HL-60 (cell line): Measurements from ENCODE around the gene TCP1.

Experiments used
- DNase-seq, 2 experiments: peaks; one replicate each; pipeline ENCODE4 v3.0.0-alpha.2; 2010 to 2020; ENCODE audit warnings: low read depth in 1 of 2, low spot score in 1 of 2
- H3K27ac ChIP-seq: fragments of 250-450 bp; sonication (Bioruptor Pico); replicated peaks from 2 replicates; pipeline ENCODE4 v1.5.1; 2020; ENCODE audit warnings: mild to moderate bottlenecking, moderate library complexity
- H3K27me3 ChIP-seq: fragments of 250-450 bp; sonication (Bioruptor Pico); 2 replicates; pipeline ENCODE4 v1.5.1; 2021; ENCODE audit warnings: mild to moderate bottlenecking, moderate library complexity; ENCODE audit not compliant: insufficient read depth, poor library complexity, severe bottlenecking
- H3K4me3 ChIP-seq: replicated peaks from 2 replicates; pipeline ENCODE4 v1.5.1; 2011; ENCODE audit warnings: mild to moderate bottlenecking, control low read depth, low read length; ENCODE audit not compliant: insufficient read depth
- GABPA ChIP-seq: IDR thresholded peaks from 2 replicates; pipeline ENCODE4 v1.6.1; 2012; ENCODE audit warnings: low read depth
- POLR2AphosphoS5 ChIP-seq: IDR thresholded peaks from 2 replicates; pipeline ENCODE4 v1.6.1; 2012; ENCODE audit warnings: low read depth
- SPI1 ChIP-seq: IDR thresholded peaks from 2 replicates; pipeline ENCODE4 v1.6.1; 2012; ENCODE audit warnings: low read depth, mild to moderate bottlenecking, borderline replicate concordance
- TF ChIP-seq, protein P1 (sequence below): IDR thresholded peaks from 2 replicates; pipeline ENCODE4 v1.6.1; 2012; ENCODE audit warnings: low read depth; ENCODE audit not compliant: insufficient replicate concordance
- TF ChIP-seq, protein P2 (sequence below): IDR thresholded peaks from one replicate; pipeline ENCODE4 v1.5.1; 2011; ENCODE audit warnings: low read length, control low read depth, inconsistent platforms; ENCODE audit not compliant: insufficient read depth

The TCP1 gene

DNA sequence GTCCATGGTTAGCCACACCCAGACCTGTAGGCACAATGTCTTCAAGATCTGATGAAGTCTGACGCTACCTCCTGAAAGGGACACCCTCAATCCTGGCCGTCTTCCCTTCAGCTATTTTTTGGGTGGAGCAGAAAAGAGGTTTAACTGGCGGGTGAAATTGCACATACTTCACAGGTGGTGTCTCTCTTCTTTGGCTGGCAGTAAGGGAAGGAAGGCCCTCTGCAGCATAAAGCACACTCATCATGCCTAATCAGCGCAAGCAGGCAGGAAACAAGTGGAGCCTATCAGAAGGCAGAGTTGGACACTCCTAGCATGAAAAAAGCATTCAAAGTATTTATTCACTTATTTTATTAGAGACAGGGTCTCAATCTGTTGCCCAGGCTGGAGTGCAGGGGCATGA, 43.5 kb upstream of the TCP1 start:
- Histone ChIP-seq H3K27me3 (no peaks in the 10 kb centered on the region), H3K27ac (no peak overlapping the region)
- DNase-seq, result no peak

DNA sequence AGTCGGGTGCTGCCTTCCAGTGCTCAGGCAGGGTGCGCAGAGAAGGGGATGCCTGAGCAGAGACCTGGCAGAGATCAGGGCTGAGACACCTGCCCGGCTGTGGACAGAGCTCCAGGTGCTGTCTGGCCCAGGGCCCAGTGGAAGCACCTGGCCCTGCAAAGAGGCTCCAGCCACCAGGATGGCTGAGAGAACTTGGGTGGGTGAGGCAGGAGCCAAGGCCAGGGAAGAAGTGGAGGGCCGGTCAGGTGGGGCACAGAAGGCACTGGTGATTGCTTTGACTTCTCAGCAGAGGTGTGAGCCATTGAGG, 41.9 kb upstream of the TCP1 start:
- no peak overlapping the region for H3K4me3 ChIP-seq
- H3K27ac ChIP-seq, result no peak overlapping the region
- no peaks in the 10 kb centered on the region for H3K27me3 ChIP-seq
- no peak for DNase-seq
- TF ChIP-seq, protein P1, sequence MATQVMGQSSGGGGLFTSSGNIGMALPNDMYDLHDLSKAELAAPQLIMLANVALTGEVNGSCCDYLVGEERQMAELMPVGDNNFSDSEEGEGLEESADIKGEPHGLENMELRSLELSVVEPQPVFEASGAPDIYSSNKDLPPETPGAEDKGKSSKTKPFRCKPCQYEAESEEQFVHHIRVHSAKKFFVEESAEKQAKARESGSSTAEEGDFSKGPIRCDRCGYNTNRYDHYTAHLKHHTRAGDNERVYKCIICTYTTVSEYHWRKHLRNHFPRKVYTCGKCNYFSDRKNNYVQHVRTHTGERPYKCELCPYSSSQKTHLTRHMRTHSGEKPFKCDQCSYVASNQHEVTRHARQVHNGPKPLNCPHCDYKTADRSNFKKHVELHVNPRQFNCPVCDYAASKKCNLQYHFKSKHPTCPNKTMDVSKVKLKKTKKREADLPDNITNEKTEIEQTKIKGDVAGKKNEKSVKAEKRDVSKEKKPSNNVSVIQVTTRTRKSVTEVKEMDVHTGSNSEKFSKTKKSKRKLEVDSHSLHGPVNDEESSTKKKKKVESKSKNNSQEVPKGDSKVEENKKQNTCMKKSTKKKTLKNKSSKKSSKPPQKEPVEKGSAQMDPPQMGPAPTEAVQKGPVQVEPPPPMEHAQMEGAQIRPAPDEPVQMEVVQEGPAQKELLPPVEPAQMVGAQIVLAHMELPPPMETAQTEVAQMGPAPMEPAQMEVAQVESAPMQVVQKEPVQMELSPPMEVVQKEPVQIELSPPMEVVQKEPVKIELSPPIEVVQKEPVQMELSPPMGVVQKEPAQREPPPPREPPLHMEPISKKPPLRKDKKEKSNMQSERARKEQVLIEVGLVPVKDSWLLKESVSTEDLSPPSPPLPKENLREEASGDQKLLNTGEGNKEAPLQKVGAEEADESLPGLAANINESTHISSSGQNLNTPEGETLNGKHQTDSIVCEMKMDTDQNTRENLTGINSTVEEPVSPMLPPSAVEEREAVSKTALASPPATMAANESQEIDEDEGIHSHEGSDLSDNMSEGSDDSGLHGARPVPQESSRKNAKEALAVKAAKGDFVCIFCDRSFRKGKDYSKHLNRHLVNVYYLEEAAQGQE, result no peak
- no peak for TF ChIP-seq POLR2AphosphoS5
- TF ChIP-seq GABPA, result no peak
- no peak for TF ChIP-seq SPI1
- TF ChIP-seq, protein P2, sequence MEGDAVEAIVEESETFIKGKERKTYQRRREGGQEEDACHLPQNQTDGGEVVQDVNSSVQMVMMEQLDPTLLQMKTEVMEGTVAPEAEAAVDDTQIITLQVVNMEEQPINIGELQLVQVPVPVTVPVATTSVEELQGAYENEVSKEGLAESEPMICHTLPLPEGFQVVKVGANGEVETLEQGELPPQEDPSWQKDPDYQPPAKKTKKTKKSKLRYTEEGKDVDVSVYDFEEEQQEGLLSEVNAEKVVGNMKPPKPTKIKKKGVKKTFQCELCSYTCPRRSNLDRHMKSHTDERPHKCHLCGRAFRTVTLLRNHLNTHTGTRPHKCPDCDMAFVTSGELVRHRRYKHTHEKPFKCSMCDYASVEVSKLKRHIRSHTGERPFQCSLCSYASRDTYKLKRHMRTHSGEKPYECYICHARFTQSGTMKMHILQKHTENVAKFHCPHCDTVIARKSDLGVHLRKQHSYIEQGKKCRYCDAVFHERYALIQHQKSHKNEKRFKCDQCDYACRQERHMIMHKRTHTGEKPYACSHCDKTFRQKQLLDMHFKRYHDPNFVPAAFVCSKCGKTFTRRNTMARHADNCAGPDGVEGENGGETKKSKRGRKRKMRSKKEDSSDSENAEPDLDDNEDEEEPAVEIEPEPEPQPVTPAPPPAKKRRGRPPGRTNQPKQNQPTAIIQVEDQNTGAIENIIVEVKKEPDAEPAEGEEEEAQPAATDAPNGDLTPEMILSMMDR, result no peak

More for the DNA sequence above, 43.5 kb upstream of the TCP1 start:
- TF ChIP-seq GABPA, result no peak
- TF ChIP-seq POLR2AphosphoS5, result no peak
- TF ChIP-seq, protein P1, result no peak
- no peak for TF ChIP-seq SPI1
- TF ChIP-seq, protein P2, result no peak
- H3K4me3 ChIP-seq, result no peak overlapping the region

DNA sequence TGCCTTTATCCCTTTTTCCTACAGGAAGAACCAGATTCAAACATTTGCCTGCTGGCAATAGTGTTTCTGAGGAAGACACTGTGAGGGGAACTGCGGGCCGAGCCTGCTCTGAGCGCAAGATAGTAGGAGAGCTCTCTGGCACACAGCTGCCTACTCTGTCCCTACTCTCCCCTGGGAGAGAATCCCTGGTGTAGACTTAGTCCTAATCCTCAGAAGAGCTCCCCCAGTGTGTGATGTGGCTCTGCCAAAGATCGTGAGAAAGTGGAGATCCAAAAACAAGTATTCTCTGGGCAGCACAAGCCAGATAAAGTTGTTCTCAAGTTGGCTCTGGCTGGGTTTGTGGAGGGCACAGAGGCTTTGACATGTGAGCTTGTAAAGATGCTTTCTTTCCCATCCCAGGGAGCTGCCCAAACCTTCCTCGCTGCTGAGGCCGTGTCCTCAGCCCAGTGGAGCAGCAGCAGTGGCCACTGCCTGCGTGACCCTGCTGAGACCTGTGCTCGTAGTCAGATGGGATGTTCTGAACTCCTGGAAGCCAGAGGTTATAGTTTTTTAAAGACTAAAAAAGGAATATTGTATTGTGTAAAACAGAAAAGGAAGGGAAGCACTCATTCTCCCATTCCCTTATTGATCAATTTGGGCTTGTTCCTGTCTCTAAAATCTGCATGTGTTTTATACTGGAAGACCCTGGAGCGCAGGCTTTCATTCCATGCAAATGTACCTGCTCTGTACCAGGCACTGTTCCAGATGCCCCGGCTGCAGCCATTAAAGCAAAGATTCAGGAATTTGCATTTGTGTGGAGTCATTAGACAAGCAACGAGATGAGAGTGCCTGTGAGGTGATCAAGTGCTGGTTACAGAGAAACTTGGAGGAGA, 41.3 kb upstream of the TCP1 start:
- TF ChIP-seq POLR2AphosphoS5 (no peak), SPI1 (no peak), GABPA (no peak)
- TF ChIP-seq, protein P1, result no peak
- TF ChIP-seq, protein P2, result no peak
- Histone ChIP-seq H3K27me3 (no peaks in the 10 kb centered on the region), H3K4me3 (no peak overlapping the region), H3K27ac (no peak overlapping the region)
- no peak for DNase-seq
